GM19023 (cell line): Measurements from ENCODE around the gene CRAMP1.

ENCODE experiments used
- ATAC-seq: cut with Tn5 transposase; IDR thresholded peaks from one replicate; pipeline ENCODE4 v1.9.1; 2021; ENCODE audit warnings: mild to moderate bottlenecking, moderate library complexity; ENCODE audit not compliant: unreplicated experiment

The CRAMP1 gene

DNA sequence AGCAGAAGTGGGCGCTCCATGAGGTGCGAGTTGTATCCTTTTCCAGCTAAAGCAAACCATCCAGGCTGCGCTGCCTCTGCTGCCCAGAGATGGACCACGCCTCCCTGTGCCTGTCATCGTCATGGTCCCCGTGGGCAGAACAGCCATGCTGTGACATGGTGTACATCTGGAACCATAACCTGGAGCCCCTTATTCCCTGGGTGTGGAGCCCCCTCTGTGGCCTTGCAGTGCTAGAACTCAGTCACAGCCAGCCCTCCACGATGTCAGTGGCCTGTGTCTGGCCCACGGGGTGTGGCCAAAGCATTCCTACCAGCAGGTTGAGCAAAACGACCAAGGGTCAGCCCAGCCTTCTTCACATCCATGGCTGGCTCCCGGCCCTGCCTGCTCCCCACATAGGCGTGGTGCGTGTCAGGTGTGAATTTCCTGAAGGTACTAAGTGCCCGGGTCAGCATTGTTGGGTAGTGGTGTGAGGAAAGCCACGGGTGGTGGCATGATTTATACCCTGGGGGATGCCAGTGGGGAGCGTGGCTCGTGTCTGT, 43.2 kb downstream of the CRAMP1 start:
- ATAC-seq: no peak

DNA sequence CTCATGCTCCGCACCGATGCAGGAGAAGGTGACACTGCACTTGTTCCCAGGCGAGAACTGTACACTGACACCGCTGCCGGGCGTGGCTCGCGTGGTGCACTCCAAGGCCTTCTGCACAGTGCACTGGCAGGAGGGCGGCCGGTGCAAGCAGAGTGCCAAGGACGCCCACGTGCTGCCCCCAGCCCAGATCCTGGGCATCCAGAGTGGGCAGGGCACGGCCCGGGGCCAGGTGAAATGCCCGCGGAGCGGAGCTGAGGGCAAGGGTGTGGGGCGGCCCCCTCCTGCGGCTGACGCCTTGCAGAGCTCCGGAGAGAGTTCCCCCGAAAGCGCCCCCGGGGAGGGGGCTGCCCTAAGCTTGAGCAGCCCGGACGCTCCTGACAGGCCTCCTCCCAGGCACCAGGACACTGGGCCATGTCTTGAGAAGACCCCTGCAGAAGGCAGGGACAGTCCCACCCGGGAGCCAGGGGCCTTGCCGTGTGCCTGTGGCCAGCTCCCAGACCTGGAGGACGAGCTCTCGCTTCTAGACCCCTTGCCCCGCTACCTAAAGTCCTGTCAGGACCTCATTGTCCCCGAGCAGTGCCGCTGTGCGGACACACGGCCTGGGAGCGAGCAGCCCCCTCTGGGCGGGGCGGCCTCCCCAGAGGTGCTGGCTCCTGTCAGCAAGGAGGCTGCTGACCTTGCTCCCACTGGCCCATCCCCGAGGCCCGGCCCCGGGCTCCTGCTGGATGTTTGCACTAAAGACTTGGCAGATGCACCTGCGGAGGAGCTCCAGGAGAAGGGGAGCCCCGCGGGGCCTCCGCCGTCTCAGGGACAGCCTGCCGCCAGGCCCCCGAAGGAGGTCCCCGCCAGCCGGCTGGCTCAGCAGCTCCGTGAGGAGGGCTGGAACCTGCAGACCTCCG, 44.0 kb downstream of the CRAMP1 start:
- ATAC-seq: no peak

DNA sequence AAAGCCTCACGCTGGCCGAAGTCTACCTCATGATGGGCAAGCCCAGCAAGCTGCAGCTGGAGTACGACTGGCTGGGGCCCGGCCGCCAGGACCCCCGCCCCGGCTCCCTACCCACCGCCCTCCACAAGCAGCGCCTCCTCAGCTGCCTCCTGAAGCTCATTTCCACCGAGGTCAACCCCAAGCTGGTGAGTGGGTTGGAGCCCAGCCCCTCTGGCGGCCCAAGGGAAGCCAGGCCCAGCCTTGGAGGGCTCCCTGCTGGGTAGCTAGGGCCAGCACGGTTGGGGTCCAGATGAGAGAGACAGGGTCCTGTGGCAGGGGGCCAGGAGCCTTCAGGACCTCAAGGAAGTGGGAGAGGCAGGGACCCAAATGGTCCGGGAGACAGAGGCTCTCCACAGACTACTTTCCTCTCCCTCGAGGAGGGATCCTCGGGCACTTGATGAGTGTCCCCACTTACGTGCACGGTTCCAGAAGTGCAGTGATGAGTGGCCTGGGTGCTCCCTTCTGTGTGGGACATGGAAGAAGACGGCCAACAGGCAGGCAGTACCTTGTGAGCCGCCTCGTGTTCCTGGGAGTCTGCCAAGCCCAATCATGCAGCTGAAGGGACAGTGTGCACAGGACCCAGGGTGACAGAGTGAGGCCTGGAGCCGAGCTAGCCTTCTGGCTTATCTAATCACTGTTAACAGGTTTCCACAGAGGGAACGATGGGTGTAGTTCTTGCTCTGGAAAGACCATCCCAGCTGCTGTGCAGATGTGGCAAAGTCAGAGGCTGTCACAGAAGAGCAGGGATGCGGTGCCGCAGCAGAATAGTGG, 44.9 kb downstream of the CRAMP1 start:
- no peak for ATAC-seq

DNA sequence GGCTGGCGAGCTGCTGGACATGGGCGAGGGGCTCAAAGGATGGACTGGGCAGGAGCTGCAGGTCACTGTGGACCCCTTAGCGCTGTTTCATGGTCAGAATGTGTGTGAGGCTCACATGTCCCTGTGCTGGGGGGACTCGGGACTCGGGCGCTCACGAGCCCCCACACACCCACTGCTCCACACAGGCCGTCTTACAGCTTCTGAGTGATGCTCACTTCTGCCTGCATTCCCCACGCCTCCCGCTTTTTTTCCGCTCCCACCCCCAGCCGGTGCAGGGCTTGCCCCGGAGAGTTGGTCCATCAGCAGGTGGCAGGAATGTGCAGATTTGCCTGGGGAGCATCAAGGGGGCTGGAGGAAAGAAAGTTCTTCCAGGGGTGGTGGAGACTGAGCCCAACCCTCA, 45.7 kb downstream of the CRAMP1 start:
- no peak for ATAC-seq

DNA sequence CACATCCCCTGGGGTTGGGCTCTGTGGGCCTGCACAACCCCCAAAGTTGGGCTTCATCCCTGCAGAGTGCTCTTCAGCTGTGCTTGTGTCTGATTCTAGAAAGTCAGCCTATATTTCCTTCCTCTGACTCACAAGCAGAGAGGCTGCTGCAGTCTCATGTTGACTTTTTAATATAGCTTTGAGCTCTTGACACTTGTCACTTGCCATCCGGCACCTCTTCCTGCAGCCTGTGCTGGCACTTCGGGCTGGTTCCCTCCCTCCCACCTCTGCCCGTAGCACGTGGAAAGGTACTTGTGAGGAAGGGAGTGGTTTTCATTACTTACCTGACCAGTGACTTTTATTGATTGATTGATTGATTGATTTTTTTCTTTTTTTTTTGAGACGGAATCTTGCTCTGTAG, 46.9 kb downstream of the CRAMP1 start:
- ATAC-seq: no peak

DNA sequence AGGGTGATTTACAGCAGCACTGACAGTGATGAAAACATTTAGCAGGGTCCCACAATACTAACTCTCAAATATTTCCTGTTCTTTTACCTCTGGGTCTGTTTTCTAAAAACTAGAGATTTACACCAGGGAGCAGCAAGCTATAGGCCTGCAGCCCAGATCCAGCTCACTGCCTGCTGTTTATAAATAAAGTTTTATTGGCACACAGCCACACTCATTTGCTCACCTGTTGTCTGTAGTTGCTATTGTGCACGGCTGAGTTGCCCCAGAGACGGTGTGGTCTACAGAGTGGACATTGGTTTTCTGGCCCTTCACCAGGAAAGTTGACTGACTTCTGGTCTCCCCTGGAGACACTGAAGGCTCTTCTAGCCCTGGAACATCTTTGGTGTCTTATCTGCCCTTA, 49.7 kb downstream of the CRAMP1 start:
- ATAC-seq: no peak

DNA sequence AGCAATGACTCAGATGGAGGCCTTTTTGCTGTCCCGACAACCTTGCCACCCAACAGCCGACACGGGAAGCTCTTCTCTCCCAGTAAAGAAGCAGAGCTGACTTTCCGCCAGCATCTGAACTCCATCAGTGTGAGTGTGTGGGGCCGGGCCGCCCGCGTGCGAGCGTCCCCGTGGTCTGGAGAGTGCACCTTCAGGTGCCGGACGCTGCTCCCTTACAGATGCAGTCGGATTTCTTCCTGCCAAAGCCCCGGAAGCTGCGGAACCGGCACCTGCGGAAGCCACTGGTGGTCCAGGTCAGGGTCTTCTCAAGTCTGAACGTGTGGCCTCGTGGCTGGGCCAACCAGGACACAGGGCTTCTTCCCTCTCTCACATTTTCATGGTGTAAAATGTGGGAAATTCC, 50.4 kb downstream of the CRAMP1 start:
- ATAC-seq: no peak

DNA sequence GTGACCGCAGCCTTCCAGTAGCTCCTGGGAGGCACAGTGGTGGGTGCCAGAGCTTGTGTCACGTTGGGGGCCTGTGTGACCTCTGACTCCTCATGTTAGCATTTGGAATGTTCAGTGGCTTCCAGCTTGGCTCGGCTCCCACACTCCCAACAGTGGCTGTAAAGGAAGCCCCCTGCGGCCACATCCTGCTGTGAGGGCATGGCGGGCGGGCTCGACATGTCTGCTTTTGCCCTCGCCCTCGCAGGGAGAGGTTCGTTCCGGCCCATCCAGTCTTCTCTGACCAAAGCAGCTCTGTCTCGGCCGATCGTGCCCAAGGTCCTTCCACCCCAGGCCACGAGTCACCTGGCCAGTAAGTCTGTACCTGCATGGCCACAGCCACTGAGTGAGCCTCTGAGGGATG, 53.7 kb downstream of the CRAMP1 start:
- ATAC-seq: no peak

DNA sequence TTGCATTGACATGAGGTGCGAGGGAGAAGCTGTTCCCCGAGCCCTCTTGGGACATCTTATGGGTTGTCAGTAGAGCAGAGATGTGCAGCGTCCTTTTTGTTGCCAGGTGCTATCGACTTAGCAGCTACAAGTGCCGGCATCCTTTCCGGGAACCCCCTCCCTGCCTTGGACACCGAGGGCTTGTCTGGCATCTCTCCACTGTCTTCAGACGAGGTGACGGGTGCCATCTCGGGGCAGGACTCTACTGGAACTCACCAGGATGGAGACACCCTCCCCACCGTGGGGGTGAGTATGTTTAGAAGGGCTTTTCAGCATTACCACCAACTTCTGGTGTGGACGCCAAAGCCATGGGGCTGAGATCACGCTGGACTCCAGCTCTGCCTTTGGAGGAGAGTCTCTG, 54.2 kb downstream of the CRAMP1 start:
- ATAC-seq: no peak

DNA sequence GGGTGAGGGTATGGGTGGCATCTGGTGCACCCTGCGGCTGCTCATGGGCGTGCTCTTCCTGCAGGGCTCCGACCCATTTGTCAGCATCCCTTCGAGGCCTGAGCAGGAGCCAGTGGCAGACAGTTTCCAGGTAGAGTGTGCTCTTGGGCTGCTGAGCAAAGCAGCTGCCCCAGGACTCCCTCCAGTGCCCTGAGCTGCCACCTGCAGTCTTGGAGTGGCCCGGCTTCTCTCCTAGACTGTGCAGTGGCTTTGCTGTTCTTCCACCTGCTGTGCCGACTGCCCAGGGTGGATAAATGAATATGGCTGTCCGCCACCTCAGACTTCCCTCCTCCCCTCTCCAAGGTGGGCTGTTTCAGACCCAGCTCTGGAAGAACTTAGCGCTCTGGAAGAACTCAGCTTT, 55.1 kb downstream of the CRAMP1 start:
- no peak for ATAC-seq

DNA sequence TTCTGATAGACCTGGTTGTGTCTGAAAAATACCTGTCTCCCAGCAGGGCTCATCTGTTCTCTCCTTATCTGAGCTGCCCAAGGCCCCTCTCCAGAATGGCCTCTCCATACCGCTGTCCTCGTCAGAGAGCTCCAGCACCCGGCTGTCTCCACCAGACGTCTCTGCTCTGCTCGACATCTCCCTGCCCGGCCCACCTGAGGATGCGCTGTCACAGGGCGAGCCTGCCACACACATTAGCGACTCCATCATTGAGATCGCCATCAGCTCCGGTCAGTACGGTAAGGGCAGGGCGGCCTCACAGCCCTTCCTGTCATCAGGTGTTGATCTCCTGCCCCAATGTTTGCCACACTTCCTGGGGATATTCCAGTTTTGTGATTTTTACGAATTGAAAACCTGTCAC, 55.8 kb downstream of the CRAMP1 start:
- ATAC-seq: no peak

DNA sequence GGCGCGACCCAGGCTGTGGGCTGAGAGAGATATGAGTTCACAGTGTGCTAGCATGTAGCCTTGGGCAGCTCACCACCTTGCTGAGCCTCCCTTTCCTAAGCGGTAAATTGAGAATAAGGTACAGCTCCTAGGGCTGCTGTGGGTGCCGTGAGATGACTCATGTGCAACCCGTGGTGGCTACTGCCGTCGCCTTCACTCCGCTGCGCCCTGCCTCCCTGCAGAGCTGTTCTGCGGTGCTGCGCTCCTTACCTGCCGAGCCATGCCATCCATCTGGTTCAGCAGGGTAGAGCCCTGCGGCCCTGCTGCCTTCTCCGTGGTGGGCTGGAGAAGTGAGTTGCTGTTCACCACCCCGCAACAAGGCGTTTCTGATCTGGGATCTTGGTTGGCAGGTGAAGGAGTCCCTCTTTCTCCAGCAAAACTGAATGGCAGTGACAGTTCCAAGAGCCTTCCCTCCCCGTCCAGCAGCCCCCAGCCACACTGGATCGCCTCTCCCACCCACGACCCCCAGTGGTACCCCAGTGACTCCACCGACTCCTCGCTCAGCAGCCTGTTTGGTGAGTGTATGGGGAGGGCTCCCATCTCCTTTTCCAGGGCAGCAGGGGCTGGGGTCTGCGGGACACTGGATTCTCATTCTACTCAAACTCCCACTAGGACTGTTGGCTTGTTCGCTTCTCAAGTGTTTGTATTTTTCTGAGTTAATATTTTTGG, 56.6 kb downstream of the CRAMP1 start:
- ATAC-seq: no peak

DNA sequence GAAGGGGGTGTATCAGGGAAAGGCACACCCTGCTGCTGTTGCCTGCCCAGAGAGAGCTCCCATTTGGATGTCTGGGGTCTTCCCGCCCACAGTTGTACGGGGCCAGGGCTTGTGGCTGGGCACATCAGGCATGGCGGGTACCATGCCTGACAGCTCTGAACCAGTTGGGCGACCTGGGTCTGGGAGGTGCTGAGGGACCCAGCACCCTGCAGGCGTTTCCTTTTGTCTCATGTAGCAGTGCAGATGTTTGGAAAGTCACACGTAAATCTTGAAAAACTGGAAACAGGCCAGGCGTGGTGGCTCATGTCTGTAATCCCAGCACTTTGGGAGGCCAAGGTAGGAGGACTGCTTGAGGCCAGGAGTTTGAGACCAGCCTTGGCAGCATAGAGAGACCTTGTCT, 57.5 kb downstream of the CRAMP1 start:
- ATAC-seq: no peak

DNA sequence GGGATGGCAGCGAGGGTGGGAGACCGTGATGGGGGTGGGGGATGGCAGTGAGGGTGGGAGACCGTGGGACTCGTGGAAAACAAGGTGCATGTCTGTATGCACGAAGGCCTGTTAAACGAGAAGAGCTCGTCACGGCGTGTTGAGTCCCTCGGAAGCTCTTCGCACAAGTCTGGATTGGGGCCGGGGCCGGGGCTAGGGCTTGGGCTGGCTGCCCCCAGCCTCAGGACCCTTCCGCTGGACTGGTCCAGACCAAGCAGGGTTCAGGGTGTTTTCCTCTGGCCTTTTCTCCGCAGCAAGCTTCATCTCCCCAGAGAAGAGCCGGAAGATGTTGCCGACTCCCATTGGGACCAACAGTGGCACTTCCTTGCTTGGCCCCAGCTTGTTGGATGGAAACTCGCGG, 58.2 kb downstream of the CRAMP1 start:
- ATAC-seq: no peak

DNA sequence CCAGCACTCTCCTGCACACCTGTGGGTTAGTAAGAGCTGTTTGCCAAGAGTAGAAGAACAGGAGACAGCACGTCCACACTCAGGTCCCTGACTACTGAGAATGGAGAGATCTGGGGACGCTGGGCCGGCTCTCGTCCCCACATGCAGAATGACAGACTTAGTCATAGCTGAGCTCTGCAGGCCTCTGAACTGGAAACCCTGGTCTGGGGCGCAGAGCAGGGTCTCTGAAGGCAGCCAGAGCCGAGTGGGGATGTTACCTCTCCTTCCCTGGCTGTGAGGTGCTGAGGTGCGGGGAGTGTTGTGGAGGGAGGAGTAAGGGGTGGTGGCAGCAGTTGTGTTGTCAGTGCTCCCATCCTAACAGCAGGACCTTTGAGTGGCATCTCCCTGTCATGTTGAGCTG, 58.7 kb downstream of the CRAMP1 start:
- ATAC-seq: no peak

DNA sequence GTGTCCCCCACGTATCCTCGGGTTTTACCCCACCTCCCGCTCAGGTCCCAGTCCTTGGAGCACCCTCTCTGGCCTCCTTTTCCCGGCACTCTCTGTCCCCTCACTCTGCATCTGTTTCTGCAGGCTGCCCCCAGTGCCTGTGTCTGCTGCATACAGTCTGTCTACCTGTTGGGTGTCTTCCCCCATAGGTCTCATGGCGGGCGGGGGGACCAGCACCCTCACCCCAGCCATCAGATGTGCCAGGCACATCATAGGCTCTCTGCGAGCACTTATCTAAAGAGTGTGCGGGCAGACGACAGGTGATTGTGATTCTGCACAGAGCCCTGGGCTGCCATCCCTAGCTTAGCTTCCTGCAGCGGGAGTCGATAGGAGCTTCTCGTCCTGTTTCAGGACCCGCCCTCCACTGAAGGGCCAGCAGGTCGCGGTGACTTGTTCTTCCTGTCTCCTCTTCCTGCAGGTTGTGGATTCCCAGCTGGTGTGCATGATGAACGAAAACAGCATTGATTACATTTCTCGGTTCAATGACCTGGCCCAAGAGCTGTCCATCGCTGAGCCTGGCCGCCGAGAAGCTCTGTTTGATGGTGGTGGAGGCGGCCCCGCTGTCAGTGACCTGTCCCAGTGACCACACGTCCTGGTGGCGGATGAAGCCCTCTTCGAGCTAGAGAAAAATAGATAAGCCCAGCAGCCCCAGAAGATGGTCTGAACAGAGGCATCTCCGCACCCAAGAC, 61.4 kb downstream of the CRAMP1 start:
- no peak for ATAC-seq

DNA sequence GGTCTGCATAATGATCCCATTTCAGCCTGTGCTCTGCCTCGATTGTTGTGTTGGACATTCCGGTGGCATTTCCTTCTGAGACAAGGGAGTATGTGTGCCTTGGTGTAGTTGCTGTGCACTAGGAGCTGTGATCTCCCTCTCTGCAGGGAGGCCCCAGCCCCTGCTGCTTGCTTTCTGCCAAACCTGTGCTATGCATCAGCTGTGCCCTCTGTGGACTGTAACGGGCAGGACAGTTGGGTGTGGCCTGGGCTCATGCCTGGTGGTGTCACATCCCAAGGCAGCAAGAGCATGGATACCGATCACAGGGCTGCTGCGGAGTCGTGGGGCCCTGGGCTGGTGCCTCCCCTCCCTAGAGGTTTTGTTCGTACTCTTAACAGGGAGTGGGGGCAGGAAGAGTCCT, 62.1 kb downstream of the CRAMP1 start:
- ATAC-seq: no peak

DNA sequence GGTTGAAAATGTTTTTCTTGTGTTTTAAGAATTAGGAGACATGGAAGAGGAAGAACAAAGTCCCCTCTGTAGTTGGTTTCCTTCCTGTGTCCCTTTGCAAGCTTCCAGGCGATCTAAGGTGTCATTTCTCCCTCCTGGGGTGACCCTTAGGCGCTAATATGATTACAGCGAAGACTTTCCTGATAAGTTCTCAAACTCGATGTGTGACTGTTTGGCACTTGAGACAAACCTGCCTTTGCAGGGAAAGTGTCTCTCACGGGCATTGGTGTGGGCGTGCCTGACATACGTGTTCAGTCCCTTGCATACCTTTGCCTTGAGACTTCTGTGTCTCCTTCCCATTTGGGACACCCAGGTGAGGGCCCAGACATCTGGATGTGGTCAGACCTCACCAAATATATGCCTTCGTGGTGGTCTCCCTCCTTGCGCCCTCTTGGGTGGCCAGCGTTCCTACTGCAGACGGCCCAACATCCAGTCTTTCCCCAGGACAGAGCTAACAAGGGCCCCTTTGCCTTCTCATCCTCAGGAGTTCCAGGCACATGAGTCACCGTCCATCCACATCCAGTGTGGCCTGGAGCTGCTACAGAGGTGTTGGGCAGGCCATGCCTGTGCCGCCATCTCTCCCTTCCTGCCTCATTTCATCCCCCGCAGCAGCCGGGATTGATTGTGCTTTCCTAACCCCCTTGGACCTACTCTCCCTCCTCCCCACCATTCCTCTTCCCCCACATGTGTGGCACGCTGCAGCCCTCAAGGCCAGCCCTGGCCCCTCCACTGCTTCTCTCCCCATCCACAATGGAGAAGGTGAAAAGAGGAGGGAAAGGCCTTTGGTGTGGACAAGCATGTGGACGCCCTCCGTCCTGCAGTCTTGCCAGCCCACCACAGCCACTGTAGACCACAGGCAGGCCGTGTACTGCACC, 62.8 kb downstream of the CRAMP1 start:
- ATAC-seq: no peak

DNA sequence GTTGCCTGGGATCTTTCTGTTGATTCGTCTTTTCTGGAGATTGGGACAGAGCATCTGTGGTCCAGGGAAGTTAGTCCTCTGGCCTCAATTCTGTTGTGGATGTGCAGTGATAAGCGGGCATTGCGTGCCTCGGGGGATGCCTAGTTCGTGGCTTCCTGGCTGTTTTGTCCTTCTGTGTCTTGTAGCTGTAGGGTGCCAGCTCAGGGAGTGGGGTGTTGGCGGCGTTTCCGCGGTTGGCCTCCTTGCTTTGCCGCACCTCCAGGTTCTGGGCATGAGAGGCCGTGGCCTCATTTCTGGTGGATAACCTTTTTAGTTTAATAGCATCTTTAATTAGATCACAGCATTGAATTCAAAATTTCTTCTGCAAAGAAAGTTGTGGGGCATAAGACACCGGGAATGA, 64.5 kb downstream of the CRAMP1 start:
- ATAC-seq: no peak

DNA sequence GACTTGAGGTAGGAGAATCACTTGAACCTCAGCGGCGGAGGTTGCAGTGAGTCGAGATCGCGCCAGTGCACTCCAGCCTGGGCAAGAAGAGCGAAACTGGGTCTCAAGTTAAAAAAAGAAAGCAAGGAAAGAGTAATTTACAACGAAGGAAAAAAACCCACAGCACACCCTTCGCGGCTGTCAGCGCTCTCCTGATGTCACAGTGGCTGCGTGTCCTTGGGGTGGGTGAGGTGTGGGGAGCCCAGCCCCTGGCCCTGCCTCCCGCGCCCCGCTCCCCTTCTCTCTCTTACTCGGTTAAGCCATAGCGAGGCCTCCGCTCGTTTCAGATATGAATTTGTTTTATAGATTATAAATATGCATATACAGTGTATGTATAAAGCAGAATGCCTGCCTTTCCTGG, 65.2 kb downstream of the CRAMP1 start:
- no peak for ATAC-seq
